GM10266 (cell line): ENCODE results near the gene CLEC2D.
"Not testable (repeated sequence)": the region's sequence is repeated elsewhere in the genome, so short reads cannot be mapped to it uniquely, and the experiment has no call there.

Experiments
- DNase-seq: peaks from one replicate; pipeline ENCODE4 v3.0.0; 2012; ENCODE audit errors: extremely low spot score
- CTCF ChIP-seq: IDR thresholded peaks from 2 replicates; pipeline ENCODE4 v1.5.1; 2012; ENCODE audit warnings: mild to moderate bottlenecking, low read depth; ENCODE audit not compliant: control insufficient read depth, insufficient read depth; ENCODE audit errors: missing control alignments

The CLEC2D gene

GRCh38 chr12:9735601-9736000 lies 66.1 kb downstream of the CLEC2D start:
- no peak for TF ChIP-seq CTCF
- DNase-seq, result no peak

GRCh38 chr12:9736936-9737705 lies 67.6 kb downstream of the CLEC2D start:
- TF ChIP-seq CTCF, result no peak

DNA sequence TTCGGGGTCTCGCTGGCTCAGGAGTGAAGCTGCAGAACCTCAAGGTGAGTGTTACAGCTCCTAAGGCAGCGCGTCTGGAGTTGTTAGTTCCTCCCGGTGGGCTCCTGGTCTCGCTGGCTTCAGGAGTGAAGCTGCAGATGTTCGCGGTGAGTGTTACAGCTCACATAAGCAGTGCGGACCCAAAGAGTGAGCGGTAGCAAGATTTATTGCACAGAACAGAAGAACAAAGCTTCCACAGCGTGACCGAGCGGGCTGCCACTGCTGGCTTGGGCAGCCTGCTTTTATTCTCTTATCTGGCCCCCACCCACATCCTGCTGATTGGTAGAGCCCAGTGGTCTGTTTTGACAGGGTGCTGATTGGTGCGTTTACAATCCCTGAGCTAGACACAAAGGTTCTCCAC lies 69.4 kb downstream of the CLEC2D start:
- not testable (repeated sequence) for DNase-seq

More at GRCh38 chr12:9736936-9737705, 67.6 kb downstream of the CLEC2D start:
- DNase-seq, result no peak

GRCh38 chr12:9739404-9740105 lies 70.0 kb downstream of the CLEC2D start:
- not testable (repeated sequence) for DNase-seq

GRCh38 chr12:9740106-9740750 lies 70.7 kb downstream of the CLEC2D start:
- no peak for DNase-seq
- TF ChIP-seq CTCF, result no peak

DNA sequence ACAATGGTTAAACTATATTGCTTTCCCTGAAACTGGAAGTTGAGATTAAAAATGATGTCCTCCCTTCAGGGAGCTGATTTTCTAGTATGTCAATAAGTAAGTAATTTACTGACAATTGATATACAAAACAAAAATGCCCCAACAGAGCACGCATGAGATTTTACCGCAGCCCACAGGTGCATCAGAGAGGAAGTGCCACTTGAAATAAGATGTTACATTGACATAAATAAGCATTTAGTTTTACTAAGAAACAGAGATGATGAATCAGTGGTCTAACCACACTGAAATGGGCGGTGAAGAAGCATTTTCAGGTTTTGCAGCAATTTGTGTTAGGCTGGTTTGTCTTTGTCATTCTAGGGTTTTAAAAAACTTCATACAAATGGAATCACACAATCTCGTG lies 72.2 kb downstream of the CLEC2D start:
- DNase-seq, result peak; percentile 61
- no peak for TF ChIP-seq CTCF

DNA sequence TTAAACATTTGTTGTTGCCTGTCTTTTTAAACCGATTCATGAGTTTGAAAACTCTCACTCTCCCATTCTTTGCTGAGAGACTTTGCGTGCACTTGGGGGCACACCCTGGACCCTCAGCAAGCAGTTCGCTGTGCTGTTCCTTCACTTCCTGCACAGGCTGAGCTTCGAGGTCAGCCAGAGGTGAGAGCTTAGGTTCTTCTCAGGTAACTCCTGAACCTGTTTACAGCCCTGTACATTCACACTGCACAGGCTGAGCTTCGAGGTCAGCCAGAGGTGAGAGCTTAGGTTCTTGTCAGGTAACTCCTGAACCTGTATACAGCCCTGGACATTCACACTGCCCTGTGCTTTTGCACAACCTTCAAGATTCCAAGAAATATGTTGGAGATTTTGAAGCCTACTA lies 73.1 kb downstream of the CLEC2D start:
- TF ChIP-seq CTCF, result no peak
- no peak for DNase-seq

GRCh38 chr12:9745199-9745598 lies 75.7 kb downstream of the CLEC2D start:
- no peak for DNase-seq
- TF ChIP-seq CTCF, result no peak
